GM18858 (cell line): Measurements from ENCODE around the gene RCAN2.
"Not testable (repeated sequence)": the region's sequence is repeated elsewhere in the genome, so short reads cannot be mapped to it uniquely, and the experiment has no call there.

ENCODE experiments used
- ATAC-seq: cut with Tn5 transposase; IDR thresholded peaks from one replicate; pipeline ENCODE4 v1.9.1; 2021; ENCODE audit not compliant: unreplicated experiment

RCAN2 gene

DNA sequence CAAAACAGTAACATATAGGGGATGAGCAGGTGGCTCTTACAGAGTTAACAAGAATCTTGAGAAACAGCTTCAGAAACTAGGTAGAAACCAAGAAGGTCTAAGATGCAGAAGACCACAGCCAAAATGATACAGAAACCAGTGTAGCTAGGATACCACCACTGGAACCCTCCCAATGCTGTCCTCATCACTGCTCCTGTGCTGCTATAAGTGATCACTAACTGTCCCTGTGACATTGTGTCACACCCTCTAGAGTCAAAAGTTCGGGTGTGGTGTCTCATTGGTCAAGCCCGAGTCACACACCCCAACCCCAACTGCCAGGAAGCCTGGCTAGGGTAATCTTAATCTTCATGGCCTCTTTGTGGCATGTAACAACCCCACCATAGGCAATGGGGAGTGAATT is 153.1 kb downstream of the RCAN2 start:
- ATAC-seq: peak; percentile 89

DNA sequence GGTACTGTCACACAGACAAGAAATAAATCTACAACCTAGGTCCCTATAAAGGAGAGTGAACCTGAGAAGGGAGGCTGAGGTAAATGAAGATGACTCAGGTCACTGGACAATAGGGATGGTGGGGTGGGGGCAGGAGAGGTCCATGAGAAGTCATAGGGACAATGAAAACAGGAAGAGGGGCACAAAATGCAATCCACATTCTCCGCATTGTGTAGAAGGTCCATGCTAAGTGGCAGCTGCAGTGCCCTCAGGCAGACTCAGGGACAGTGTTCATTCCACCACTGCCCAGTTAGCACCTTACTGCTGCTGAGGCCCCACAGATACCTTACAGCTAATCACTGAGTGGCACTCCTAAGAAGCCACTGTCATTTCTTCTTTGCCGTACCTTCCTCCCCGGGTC is 156.8 kb downstream of the RCAN2 start:
- ATAC-seq: no peak

DNA sequence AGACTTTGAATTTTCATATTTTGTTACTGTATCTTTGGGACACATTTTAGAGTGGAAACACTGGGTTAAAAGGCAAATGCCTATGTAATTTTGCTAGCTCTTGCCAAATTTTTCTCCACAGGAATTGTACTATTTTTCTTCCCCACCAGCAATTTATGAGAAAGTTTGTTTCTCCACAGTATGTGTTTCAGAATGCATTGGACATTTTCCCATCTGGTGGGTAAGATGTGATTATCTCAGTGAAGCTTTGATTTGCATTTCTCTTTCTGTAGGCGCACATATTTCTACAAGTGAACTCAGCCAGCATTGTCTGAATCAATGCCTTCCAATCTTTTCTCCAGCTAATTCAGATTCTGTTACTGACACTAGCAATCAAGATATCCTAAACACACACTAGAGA is 157.8 kb downstream of the RCAN2 start:
- no peak for ATAC-seq

DNA sequence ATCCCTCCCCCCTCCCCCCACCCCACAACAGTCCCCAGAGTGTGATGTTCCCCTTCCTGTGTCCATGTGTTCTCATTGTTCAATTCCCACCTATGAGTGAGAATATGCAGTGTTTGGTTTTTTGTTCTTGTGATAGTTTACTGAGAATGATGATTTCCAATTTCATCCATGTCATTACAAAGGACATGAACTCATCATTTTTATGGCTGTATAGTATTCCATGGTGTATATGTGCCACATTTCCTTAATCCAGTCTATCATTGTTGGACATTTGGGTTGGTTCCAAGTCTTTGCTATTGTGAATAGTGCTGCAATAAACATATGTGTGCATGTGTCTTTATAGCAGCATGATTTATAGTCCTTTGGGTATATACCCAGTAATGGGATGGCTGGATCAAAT is 158.8 kb downstream of the RCAN2 start:
- ATAC-seq: not testable (repeated sequence)

DNA sequence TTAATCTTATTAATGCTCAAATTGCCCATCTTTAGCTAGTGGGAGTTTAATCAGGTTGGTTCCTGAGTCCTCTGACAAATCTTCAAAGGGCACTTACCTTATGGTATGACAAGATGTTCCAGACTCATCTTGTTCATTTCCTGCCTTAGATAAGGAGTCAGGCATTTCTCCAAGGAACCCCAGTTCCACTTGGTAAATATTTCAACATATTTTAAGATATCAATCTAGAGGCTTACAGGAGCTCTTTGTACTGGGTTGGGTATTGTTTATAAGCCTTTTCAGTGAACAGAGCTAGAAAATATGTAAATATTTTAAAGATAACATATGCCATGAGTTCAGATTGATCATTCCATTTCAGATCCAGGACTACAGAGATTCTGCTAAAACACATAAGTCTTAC is 159.8 kb downstream of the RCAN2 start:
- ATAC-seq: no peak

DNA sequence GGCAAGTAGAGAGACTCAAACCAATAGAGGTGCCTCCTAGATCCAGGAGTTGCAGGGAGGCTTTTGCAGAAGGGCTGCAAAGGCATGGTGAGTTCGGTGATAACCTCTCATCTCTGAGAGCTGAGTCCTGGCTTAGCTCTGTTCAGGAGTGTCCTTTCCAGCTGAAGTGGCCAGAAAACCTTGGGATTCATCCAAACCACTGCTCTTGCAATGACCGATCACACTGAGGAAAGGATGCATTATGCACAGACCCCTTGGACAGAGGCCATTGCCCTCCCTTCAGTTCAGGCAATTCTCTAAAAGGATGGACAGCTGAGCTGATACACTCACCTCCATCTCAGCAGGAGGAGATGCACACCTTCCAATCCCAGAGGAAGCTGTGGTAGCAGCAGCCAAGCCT is 161.7 kb downstream of the RCAN2 start:
- ATAC-seq: no peak

DNA sequence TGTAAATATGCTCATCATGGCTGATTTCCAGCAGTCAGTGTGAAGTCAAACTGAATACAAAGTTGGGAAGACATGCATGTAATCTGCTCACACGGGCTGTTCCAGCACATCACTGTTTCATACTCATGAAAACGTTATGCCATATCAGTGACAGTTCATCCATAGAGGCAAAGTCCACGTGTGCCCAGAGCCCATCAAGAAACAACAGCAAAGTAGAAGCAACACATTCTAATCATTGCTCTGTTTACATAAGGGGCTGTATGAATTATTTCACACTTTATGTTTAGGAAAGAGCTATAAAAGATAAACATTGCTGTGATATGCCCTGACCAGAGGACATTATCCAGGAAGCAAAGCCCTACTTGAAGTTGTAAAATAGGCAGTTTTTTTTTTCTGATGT is 163.5 kb downstream of the RCAN2 start:
- ATAC-seq: no peak

DNA sequence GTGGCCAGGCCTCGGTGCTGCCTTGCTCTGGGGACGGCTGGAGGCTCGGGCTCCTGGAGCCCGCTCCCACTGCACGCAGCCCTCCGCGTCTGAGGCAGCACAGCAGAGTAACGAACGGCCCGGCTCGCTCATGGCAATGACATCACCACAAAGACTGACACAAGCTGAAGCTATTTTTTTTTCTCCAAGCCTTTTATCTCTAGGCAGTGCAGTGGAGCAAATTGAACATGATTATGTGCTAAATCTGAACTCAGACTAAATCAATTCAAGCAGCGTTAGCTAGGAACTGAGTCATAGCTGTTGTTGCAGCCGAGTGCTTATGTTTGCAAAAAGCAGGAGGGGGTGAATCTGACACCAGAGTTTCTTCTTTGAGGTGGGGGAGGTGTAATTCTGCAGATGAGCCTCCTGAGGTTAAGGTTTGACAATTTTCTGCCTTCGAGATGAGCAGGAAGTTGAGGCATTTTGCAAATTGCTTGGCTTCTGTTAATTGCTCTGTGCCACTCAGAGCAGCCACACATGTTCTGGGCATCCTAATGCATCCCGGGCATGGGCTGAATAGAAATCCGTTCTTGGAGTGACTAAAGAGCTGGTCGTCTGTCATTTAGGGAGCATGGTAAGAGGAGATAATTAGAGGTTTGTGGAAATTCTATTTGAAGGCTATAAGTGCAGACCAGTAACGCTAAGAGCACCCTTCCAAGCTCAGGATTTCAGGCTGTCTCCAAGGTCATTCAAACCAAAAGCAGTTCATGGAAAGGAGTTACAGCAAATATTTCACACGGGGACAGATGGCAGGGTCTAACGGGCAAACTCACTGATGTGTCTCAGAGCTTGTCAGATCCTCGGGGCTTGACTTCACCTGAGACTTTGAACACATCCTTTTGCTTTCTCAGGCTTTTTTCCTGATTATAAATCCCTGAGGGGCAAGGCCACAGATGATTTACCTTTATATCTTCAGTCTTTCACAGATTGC is 165.4 kb downstream of the RCAN2 start:
- ATAC-seq: no peak

DNA sequence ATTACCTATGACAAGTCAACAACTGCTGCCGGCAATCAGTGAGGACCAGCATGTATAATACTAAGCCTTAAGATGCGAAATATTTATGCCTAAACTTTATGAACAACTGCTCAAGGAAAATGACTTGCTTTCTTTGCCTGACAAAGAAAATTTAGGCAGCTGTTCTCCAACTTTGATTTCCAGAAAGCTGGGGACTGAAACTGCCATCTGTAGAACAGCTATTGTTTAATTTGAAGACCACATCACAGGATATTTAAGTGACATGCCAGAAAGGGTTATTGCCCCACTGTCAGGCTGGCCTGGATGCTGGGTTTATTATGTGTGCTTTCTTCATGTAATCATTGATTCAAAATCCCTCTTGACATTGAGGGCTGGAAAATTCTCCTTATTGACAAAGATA is 166.5 kb downstream of the RCAN2 start:
- no peak for ATAC-seq

DNA sequence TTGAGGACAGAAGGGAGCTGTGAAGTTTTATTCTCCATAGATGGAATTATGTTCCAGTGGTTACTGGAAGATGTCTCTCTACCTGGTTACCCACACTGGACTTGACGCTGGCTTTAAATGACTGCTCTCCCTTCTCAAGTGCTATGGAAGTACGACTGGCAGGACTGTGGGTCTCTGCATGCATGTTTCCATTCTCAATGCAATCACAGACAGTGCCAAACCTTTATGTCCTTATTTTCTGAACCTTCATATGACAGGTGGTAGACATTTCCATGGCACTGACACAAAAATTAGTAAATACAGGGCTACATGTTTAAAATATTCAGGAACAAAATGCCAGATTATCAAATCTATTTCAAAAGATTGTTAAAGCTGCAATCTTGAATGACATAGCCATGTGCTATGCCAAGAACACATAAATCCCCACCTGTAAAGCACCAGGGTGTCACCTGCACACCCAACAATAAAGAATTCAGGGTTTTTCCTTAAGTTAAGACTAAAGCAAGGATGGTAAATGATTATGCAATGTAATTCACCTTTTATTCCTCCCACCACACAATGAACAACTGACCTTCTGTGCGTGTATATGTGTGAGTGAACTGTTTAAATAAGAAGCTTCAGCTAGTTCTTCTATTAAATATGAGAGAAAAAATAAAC is 167.2 kb downstream of the RCAN2 start:
- ATAC-seq: no peak

DNA sequence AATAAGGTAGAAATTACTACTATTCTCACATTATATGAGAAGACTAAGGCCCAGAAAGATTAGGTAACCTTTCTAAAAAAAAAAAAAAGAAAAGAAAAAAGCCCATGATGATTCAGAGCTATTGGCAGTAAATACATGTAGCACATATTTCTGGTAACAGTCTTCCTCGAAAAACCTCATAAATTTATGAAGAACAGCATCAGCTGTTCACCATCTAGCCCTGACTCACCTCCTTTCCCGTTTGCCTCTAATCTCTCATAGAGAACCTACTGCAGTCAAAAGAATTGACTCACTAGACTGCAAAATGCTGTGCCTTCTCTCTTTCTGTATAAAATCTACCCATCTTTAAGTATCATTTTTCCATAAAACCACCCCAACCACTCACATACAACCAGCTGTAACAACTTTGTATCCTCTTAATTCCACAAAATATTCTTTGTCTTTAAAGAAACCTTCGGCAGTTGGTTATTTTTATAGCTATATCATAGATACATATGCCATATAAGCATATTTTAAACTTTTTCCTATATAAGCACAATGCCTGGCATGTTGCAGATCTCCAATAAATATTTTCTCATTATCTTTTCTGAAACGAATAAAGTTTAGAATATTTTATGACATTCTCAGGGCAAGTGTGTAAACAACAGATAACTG is 167.8 kb downstream of the RCAN2 start:
- no peak for ATAC-seq

DNA sequence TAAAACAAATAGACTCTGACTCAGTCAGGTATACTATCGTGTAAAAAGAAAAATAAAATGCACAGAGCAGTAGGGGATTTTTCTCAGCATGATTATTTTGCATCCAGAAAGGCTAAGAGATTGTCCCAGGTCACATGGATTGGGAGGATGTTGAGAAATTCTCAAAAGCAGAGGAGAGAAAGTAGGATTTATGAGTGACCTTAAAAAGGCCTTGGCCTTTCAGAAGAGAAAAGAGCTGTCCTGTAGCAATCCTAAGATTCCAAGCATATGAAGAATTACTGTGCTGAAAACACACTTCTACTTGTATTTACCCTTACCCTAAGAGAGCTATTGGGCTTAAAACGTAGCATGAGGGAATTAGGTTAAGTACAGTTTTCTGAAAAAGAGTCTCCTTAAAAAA is 170.7 kb downstream of the RCAN2 start:
- ATAC-seq: no peak

DNA sequence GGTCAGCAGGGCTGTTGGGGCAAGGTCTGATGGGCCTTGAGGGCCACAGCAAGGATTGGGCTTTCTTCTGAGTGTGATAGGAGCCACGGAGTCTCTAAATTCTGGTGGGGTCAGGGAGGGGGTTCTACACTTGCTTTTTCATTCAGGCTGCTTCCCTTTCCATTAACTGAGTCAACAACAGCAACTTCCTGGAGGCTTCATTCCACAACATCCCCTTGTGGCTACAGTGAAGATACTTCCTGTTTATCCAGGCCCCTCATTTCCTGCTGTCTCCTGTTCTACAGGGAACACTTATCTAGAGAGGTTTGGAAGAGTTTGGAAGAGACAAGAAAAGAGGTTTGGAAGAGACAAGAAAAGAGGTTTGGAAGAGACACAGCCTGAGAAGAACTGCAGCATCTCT is 175.7 kb downstream of the RCAN2 start:
- ATAC-seq: no peak

DNA sequence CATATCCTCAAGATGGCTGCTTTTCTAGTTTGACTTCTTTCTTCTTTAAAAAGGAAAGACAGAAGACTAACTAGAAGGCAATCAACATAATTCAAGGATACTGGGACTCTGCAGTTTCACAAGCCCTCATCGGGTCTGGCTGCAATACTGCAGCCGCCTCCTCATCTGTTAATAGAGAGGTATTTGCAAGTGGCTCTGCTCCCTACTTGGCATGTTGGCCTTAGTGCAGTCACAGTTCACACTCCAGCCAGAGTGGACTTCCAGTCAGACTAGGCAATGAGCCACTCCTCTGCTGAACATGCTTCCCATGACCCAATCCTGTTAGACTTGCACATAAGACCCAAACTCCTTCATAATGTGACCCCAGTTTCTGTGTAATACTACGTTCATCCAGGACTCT is 178.6 kb downstream of the RCAN2 start:
- ATAC-seq: no peak

DNA sequence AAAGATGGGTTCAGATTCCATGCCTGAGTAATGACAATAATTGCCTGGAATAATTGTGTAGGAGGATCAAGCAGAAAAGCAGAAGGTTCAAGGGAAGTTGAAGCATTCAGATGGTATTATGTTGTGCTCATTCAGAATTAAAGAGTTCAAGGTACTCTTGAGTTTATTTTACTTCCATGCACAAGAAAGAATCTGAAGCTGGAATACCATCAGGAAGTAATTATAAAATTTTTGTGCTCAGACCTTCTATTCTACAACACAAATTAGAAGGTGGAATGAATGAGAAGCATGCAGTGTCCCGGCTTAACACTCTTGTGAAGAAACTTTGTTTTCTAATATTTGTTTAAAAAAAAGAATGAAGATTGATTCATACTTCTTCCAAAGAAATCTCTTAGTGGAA is 181.1 kb downstream of the RCAN2 start:
- ATAC-seq: no peak

DNA sequence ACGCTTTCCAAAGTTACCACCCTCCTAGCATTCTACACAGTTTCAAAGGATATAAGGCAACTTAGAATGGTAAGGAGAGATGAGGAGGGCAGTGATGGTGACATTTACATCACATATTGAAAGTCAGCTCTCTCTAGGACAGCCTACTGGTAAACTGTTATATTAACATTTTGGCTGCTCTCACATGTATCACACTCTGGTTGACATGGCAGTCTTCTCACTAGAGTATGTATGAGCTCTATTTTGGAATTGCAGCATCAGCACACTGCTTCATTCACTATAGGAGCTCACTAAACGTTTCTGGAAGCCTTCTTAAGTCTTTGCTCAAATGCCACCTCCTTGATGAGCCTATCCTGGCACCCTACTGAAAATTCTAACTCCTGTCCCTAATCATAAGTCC is 184.8 kb downstream of the RCAN2 start:
- no peak for ATAC-seq

DNA sequence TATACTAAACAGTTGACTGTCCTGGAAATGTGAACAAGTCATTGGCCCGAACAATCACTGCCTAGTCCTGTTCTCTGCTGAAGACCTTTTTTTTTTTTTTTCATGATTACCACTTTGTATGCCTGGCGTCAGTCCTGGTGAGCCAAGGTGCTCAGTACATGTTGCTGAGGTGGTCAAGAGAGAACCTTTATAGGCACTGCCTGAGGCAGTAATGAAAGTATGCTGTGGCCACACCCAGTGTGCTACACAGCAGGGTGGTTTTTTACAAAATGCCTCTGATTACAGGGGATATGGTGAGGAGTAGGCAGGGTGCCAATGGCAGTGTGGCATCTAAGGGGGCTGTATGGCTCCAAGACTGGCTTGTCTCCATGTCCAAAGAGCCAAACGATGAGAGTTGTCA is 185.4 kb downstream of the RCAN2 start:
- no peak for ATAC-seq

DNA sequence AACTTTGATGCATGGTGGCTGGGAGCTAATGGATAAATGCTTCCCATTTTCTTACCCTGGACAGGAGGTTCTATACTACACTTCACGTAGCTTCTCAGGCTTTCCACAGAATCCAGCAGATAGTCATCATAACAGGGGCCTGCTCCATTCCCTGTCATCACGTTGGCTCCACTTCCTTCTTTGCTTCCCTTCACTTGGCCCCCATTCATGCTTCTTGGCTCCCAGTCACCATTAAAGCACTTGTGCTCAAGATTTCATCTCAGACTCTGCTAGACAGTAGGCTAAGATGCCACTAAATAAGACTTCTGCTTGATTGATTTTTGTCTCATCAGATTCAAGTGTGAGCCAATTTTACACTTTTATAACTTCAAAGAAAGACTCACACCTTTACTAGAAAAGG is 186.0 kb downstream of the RCAN2 start:
- ATAC-seq: no peak

DNA sequence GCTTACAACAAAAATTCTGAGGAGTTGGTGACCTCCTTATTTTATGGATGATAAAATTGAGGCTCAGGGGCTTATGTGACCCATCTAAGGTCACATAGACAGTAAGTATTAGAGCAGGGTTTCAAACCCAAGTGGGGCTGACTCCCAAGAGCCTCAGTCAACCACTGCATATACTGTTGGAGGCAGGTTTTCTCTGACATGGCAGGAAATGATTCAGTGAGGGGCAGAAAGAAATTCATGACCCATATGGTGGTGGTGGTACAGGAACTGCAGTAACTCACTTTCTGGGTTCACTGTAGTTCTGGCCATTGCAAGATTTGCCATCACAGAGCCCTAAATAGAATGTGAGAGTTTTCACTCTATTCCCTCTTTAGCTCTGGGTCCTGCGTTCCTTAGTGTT is 188.4 kb downstream of the RCAN2 start:
- no peak for ATAC-seq

DNA sequence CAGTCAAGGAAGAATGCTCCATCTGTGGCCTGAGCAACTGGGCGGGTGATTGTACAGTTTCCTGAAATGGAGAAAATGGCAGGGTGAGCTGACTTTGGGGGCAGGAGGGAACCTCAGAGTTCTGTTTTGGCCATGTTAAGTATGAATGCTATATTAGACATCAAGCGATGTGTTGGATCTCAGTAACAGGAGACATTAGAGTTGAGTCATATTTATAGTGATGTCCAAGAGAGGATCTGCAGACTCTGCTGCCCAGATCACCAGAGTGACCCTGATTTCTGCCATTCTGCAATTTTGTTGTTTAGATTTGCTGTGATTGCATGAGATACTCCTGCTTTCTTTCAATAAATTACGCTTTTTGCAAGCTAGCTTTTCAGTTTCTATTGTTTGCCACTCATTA is 189.1 kb downstream of the RCAN2 start:
- ATAC-seq: no peak

DNA sequence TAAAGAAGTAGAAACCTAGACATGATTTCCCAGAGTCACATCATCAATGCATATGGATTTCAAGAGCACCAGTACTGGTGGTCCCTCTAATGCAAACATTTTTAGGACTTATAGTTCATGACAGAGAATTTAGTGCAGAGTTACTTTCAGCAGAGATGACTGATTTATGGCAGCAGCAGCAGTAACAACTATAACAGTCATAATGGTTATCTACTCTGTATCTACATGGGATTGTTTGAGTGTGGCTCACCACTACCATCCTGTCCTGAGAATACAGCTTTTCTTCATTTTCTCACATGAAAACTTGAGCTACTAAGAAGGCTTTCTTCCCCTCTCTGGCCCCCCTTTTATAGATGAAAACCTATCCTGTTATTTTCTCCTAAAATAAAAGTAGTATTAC is 192.0 kb downstream of the RCAN2 start:
- ATAC-seq: no peak

DNA sequence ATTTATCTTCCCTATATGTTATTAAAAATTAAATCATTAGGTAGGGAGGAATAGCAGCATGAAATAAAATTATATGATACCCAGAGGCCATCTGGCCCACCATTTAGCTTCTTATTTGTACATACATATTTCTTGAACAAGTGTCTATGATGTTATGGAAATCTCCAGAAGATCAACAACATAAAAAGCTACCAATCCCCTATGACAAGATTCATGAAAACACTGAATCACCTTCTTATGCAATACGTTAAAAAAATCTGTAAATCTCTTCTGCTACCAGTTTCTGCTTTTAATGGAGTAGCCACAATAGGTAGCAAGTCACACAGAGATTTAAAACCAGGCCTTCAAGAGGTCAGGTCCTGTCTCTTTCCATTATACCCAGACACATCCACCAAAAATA is 194.7 kb downstream of the RCAN2 start:
- ATAC-seq: no peak
